Inferior parietal cortex (tissue), 1 donor: Measurements from ENCODE around the gene HLF.
A peak's percentile ranks its signal among the peaks of the same experiment; 100 is the strongest.

Source experiments
- DNase-seq: peaks from one replicate; pipeline ENCODE4 v3.0.0-alpha.2; 2016; ENCODE audit errors: extremely low spot score

Gene HLF

GRCh38 chr17:55354941-55355340 lies 90.2 kb downstream of the HLF start:
- DNase-seq = no peak

- DNase-seq = peak; percentile 89
Measured at GRCh38 chr17:55356434-55357328, 91.9 kb downstream of the HLF start.

- no peak for DNase-seq
Measured at GRCh38 chr17:55360971-55361370, 96.2 kb downstream of the HLF start.

GRCh38 chr17:55363033-55363432 lies 98.3 kb downstream of the HLF start:
- DNase-seq = no peak

- DNase-seq = no peak
Measured at GRCh38 chr17:55366020-55366481, 101.3 kb downstream of the HLF start.

- no peak for DNase-seq
Measured at GRCh38 chr17:55368706-55369105, 103.9 kb downstream of the HLF start.
